SK-N-SH (cell line): ENCODE results near the gene SPDEF. TPM values are rescaled to one million over a fixed set of nuclear protein-coding genes. Genes with fewer than 3 reads are reported as not detected.

Source experiments
- CTCF ChIA-PET: fragments of 300-600, 350-600 bp; formaldehyde crosslinking; extraction: SDS; loops from one replicate; lab custom pipeline; 2021; lab: Yijun Ruan, JAX
- POLR2A ChIA-PET: fragments of 350-600 bp; sonication (Branson Sonifier 250); formaldehyde crosslinking; extraction: SDS; loops from one replicate; lab custom pipeline; 2020; ENCODE audit warnings: antibody characterized with exemption, inconsistent platforms; lab: Yijun Ruan, JAX
- DNase-seq: peaks from one replicate; pipeline ENCODE4 v3.0.0; 2012
- H2AFZ ChIP-seq: fragments of 200-600 bp; sonication (generic); 2 replicates; pipeline ENCODE4 v1.8.1; 2016; ENCODE audit warnings: antibody characterized with exemption, mild to moderate bottlenecking, low read depth
- H3F3A ChIP-seq: fragments of 200-600 bp; sonication (generic); replicated peaks from 2 replicates; pipeline ENCODE3; 2016; ENCODE audit warnings: antibody characterized with exemption, mild to moderate bottlenecking; ENCODE audit not compliant: insufficient read depth
- H3K27ac ChIP-seq, 2 experiments: fragments of 200-500 bp in 1 of 2; fragments of 200-600 bp in 1 of 2; sonication (Bioruptor generic) in 1 of 2; sonication (generic), shearing (Covaris generic) in 1 of 2; 2 replicates each; pipeline versions ENCODE4 v1.5.1 to v1.6.1; 2014 to 2016; ENCODE audit warnings: low read depth in 2 of 2, inconsistent platforms in 1 of 2, low read length in 1 of 2, mild to moderate bottlenecking in 1 of 2, mixed read lengths in 1 of 2
- H3K27me3 ChIP-seq: fragments of 200-600 bp; sonication (generic), shearing (Covaris generic); 2 replicates; pipeline ENCODE4 v1.6.1; 2016; ENCODE audit warnings: mixed run types; ENCODE audit not compliant: insufficient read depth
- H3K36me3 ChIP-seq, 2 experiments: fragments of 200-500 bp in 1 of 2; fragments of 200-600 bp in 1 of 2; sonication (Bioruptor generic) in 1 of 2; sonication (generic) in 1 of 2; replicated peaks in 1 of 2; 2 replicates each; pipeline versions ENCODE3 to v1.5.1; 2014 to 2016; ENCODE audit warnings: low read length in 1 of 2, mild to moderate bottlenecking in 1 of 2; ENCODE audit not compliant: insufficient read depth in 2 of 2, control insufficient read depth in 1 of 2
- H3K4me1 ChIP-seq, 2 experiments: fragments of 200-500 bp in 1 of 2; fragments of 200-600 bp in 1 of 2; sonication (Bioruptor generic) in 1 of 2; sonication (generic), shearing (Covaris generic) in 1 of 2; 2 replicates each; pipeline versions ENCODE4 v1.5.1 to v1.6.1; 2014 to 2016; ENCODE audit warnings: low read depth in 1 of 2, low read length in 1 of 2, mixed run types in 1 of 2; ENCODE audit not compliant: insufficient read depth in 2 of 2, control insufficient read depth in 1 of 2
- H3K4me2 ChIP-seq: fragments of 200-600 bp; sonication (generic), shearing (Covaris generic); 2 replicates; pipeline ENCODE4 v1.6.1; 2017; ENCODE audit warnings: mixed run types
- H3K4me3 ChIP-seq, 2 experiments: fragments of 200-500 bp in 1 of 2; fragments of 200-600 bp in 1 of 2; sonication (Bioruptor generic) in 1 of 2; sonication (generic), shearing (Covaris generic) in 1 of 2; 2 replicates each; pipeline versions ENCODE4 v1.5.1 to v1.8.1; 2014 to 2016; ENCODE audit warnings: low read depth in 2 of 2, inconsistent platforms in 1 of 2, low read length in 1 of 2, mild to moderate bottlenecking in 1 of 2, mixed read lengths in 1 of 2, moderate library complexity in 1 of 2
- H3K79me2 ChIP-seq: fragments of 200-600 bp; sonication (generic); 2 replicates; pipeline ENCODE4 v1.8.1; 2017; ENCODE audit warnings: mild to moderate bottlenecking; ENCODE audit not compliant: insufficient read depth
- H3K9ac ChIP-seq: fragments of 200-600 bp; sonication (generic); 2 replicates; pipeline ENCODE4 v1.6.1; 2017; ENCODE audit warnings: mixed run types
- H3K9me2 ChIP-seq: fragments of 200-600 bp; sonication (generic); 2 replicates; pipeline ENCODE4 v1.6.1; 2017; ENCODE audit warnings: mixed run types
- H3K9me3 ChIP-seq: fragments of 200-600 bp; sonication (generic); 2 replicates; pipeline ENCODE4 v1.6.1; 2017; ENCODE audit warnings: mixed run types, mild to moderate bottlenecking, moderate library complexity
- H4K20me1 ChIP-seq: fragments of 200-600 bp; sonication (generic); 2 replicates; pipeline ENCODE4 v1.6.1; 2017; ENCODE audit warnings: mild to moderate bottlenecking, mixed run types; ENCODE audit not compliant: insufficient read depth
- CHD2 ChIP-seq: fragments of 150-350 bp; IDR thresholded peaks from 2 replicates; pipeline ENCODE4 v1.6.1; 2018; ENCODE audit warnings: low read length; ENCODE audit not compliant: partially characterized antibody
- ELF1 ChIP-seq: IDR thresholded peaks from 2 replicates; pipeline ENCODE4 v1.4.0; 2012
- FOSL2 ChIP-seq: IDR thresholded peaks from 2 replicates; pipeline ENCODE4 v1.4.0; 2012; ENCODE audit warnings: low read depth, mild to moderate bottlenecking, moderate library complexity, borderline replicate concordance
- NFIC ChIP-seq: IDR thresholded peaks from 2 replicates; pipeline ENCODE4 v1.4.0; 2012; ENCODE audit warnings: borderline replicate concordance
- POLR2AphosphoS5 ChIP-seq: IDR thresholded peaks from 2 replicates; pipeline ENCODE4 v1.6.1; 2012; ENCODE audit warnings: low read depth, low read length
- RAD21 ChIP-seq: IDR thresholded peaks from 2 replicates; pipeline ENCODE4 v1.6.1; 2012; ENCODE audit warnings: mild to moderate bottlenecking, low read length
- SMC3 ChIP-seq: IDR thresholded peaks from 2 replicates; pipeline ENCODE4 v1.6.1; 2012; ENCODE audit warnings: low read depth, low read length, improper control_type of control experiment
- TCF12 ChIP-seq: IDR thresholded peaks from 2 replicates; pipeline ENCODE4 v1.4.0; 2012
- WGBS: methylation state at CpG from one replicate; pipeline ENCODE4 v1.1.6; 2017; ENCODE audit warnings: low lambda C conversion rate; 5-methylcytosine and 5-hydroxymethylcytosine counted together
- polyA plus RNA-seq, 3 experiments: library from polyadenylated mRNA; depleted of rRNA; stranded (reverse); fragments of >200 nt; gene quantifications; 2 replicates each; pipeline ENCODE4 v1.2.3, GENCODE V29; 2012
- TF ChIP-seq, protein P1 (sequence below): IDR thresholded peaks from 2 replicates; pipeline ENCODE4 v1.4.0; 2012; ENCODE audit warnings: low read depth, borderline replicate concordance
- TF ChIP-seq, protein P2 (sequence below): fragments of 150-350 bp; IDR thresholded peaks from 2 replicates; pipeline ENCODE4 v1.6.1; 2017; ENCODE audit warnings: antibody characterized with exemption, low read length, low read depth, borderline replicate concordance
- TF ChIP-seq, protein P3 (sequence below): fragments of 150-350 bp; IDR thresholded peaks from 2 replicates; pipeline ENCODE4 v1.6.1; 2016; ENCODE audit warnings: mild to moderate bottlenecking, low read depth, low read length

Gene SPDEF
- polyA plus RNA-seq, 1 of the 3 experiments (the other 2 are of a cell fraction) = 0.10 TPM

DNA sequence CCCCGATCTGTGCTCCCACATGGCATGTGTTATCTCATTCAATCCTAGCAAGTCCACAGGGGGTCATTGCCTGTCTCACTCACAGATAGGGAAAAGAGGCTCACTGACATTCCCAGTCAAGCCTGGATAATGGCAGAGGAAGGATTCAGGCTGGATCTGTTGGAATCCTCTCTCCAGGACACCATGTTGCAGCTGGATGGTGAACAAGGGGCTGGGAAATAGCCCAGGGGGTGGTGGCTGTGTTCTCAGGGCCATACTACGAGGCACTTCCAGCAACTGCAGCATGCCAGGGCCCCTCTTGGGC, 5.0 kb upstream of the SPDEF start:
- WGBS = 60% methylated on average over 1 of the region's 2 CpGs
- Histone ChIP-seq H3K4me3 (no peak overlapping the region), H3F3A (no peaks in the 10 kb centered on the region), H3K36me3 (no peaks in the 10 kb centered on the region), H3K4me1 (no peaks in the 10 kb centered on the region; a peak in 1 of 4 replicates), H3K27ac (no peak overlapping the region), H3K79me2 (no peaks in the 10 kb centered on the region), H2AFZ (no peak overlapping the region), H3K9me3 (no peaks in the 10 kb centered on the region), H3K27me3 (no peaks in the 10 kb centered on the region), H3K4me2 (no peak overlapping the region), H4K20me1 (no peaks in the 10 kb centered on the region), H3K9me2 (no peaks in the 10 kb centered on the region), H3K9ac (no peak overlapping the region)
- TF ChIP-seq POLR2AphosphoS5 (no peak), TCF12 (no peak), FOSL2 (no peak), CHD2 (no peak), RAD21 (no peak), NFIC (no peak)
- TF ChIP-seq, protein P1, sequence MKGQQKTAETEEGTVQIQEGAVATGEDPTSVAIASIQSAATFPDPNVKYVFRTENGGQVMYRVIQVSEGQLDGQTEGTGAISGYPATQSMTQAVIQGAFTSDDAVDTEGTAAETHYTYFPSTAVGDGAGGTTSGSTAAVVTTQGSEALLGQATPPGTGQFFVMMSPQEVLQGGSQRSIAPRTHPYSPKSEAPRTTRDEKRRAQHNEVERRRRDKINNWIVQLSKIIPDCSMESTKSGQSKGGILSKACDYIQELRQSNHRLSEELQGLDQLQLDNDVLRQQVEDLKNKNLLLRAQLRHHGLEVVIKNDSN = no peak
- POLR2A ChIA-PET = no interaction called here
- no peak for DNase-seq
- CTCF ChIA-PET = interaction anchor here (0.8 to 1.4 kb wide), 3 partner anchors 20 to 48 kb away, joined by 3 read pairs; no protein-coding TSS in a partner anchor

DNA sequence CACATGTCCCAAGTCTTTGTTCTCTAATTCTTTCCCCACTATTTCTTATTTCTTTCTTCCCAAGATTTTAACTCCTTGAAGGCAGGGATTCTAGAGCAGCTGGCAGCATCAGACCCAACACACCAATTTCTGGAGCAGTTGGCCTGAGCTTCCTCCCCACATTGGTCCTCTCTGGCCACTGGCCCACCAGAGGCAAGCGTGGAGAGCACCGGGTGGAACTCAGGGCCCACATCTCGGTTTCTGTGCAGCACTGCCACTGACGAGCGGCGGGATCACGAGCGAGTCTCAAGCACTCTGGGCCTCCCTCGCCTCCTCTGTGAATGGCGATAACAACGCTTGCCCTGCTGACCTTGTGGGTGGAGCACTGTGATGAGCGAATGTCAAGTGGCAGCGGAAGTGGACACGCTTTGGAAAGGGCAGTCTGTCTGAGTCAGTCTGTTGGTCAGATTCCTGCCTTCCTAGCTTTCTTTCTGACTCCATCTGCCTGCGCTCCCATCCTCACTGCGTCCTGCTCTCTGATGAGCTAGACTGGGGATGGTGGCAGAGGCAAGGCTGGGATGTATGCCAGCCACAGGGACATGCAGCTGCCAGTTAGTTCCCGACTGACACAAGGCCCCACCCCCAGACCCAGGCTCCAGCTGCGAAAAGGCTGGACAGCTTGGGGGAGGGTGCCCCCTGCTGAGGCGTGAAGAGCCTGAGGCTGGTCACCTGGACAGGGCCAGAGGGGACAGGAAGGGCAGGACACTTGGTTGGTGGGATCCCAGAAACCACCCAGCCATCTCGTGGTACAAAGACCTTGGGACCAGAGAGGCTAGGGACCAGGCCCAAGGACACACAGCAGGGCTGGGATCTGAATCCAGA, 4.5 kb upstream of the SPDEF start:
- no peaks in the 10 kb centered on the region for H3F3A ChIP-seq
- no peak overlapping the region for H3K4me3 ChIP-seq
- TF ChIP-seq, protein P2, sequence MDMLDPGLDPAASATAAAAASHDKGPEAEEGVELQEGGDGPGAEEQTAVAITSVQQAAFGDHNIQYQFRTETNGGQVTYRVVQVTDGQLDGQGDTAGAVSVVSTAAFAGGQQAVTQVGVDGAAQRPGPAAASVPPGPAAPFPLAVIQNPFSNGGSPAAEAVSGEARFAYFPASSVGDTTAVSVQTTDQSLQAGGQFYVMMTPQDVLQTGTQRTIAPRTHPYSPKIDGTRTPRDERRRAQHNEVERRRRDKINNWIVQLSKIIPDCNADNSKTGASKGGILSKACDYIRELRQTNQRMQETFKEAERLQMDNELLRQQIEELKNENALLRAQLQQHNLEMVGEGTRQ = no peak
- TF ChIP-seq ELF1 = no peak
- TF ChIP-seq, protein P3, sequence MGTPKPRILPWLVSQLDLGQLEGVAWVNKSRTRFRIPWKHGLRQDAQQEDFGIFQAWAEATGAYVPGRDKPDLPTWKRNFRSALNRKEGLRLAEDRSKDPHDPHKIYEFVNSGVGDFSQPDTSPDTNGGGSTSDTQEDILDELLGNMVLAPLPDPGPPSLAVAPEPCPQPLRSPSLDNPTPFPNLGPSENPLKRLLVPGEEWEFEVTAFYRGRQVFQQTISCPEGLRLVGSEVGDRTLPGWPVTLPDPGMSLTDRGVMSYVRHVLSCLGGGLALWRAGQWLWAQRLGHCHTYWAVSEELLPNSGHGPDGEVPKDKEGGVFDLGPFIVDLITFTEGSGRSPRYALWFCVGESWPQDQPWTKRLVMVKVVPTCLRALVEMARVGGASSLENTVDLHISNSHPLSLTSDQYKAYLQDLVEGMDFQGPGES = no peak
- peak; percentile 39 for TF ChIP-seq RAD21
- 0 out of 2 replicates have a peak, but pooled peaks have one; percentile 12 for TF ChIP-seq SMC3
- H3K4me2 ChIP-seq = no peak overlapping the region
- H3K9me3 ChIP-seq = no peaks in the 10 kb centered on the region
- H3K27ac ChIP-seq = no peak overlapping the region
- no peaks in the 10 kb centered on the region; a peak in 1 of 4 replicates for H3K4me1 ChIP-seq
- no peak overlapping the region for H3K9ac ChIP-seq
- H3K36me3 ChIP-seq = no peaks in the 10 kb centered on the region
- ChIA-PET CTCF (interaction anchor here (0.7 to 1.4 kb wide), 4 partner anchors 20 to 100 kb away, joined by 3 to 5 read pairs (median 3); no protein-coding TSS in a partner anchor), POLR2A (no interaction called here)
- H3K9me2 ChIP-seq = no peaks in the 10 kb centered on the region
- H4K20me1 ChIP-seq = no peaks in the 10 kb centered on the region
- WGBS = 85% methylated on average over 16 of the region's 20 CpGs
- DNase-seq = peak; percentile 66
- no peaks in the 10 kb centered on the region for H3K27me3 ChIP-seq
- H2AFZ ChIP-seq = no peak overlapping the region
- H3K79me2 ChIP-seq = no peaks in the 10 kb centered on the region
